HepG2 (cell line): ENCODE data around the gene NELFB. TPM values are rescaled to one million over a fixed set of nuclear protein-coding genes. Genes with fewer than 3 reads are reported as not detected.
A peak's percentile ranks its signal among the peaks of the same experiment; 100 is the strongest.

ENCODE experiments used
- ELF3 ChIP-seq: IDR thresholded peaks from 2 replicates; pipeline ENCODE4 v1.6.1; 2016; ENCODE audit warnings: missing genetic modification reagents, missing compliant biosample characterization
- FOXO1 ChIP-seq: sonication (generic); formaldehyde crosslinking; IDR thresholded peaks from 2 replicates; pipeline ENCODE4 v1.4.0; 2020; ENCODE audit warnings: missing genetic modification reagents
- SALL2 ChIP-seq: sonication (generic); formaldehyde crosslinking; IDR thresholded peaks from 2 replicates; pipeline ENCODE4 v1.8.1; 2023; ENCODE audit warnings: mild to moderate bottlenecking, missing genetic modification reagents, inconsistent platforms
- ZNF441 ChIP-seq: sonication (generic); formaldehyde crosslinking; IDR thresholded peaks from 2 replicates; pipeline ENCODE4 v1.7.0; 2021; ENCODE audit warnings: missing genetic modification reagents, borderline replicate concordance
- polyA plus RNA-seq, 8 experiments: library from polyadenylated mRNA; depleted of rRNA in 3 of 8; stranded (reverse) in 7 of 8; unstranded in 1 of 8; fragments of >200 nt; fragmentation: Illumina TruSeq in 4 of 8; extraction: Trizol in 4 of 8; gene quantifications; 2 replicates each; pipeline versions ENCODE4 v1.2.1 to v1.2.3, GENCODE V29; 2011 to 2016; ENCODE audit warnings: low read depth in 4 of 8, missing spikeins in 1 of 8, mixed read lengths in 1 of 8; ENCODE audit not compliant: insufficient read depth in 1 of 8
- total RNA-seq, 5 experiments: library from RNA; depleted of rRNA; stranded (reverse); fragments of >200 nt; fragmentation: Illumina TruSeq; extraction: Trizol; gene quantifications; 2 replicates each; pipeline ENCODE4 v1.2.3, GENCODE V29; 2016; ENCODE audit warnings: low read depth in 1 of 5
- TF ChIP-seq, protein P1 (sequence below), 2 experiments: sonication (generic) in 1 of 2; formaldehyde crosslinking in 1 of 2; IDR thresholded peaks; 2 replicates each; pipeline versions ENCODE4 v1.6.1 to v1.9.0; 2014 to 2022; ENCODE audit warnings: antibody characterized with exemption in 1 of 2, borderline replicate concordance in 1 of 2, inconsistent platforms in 1 of 2, low read depth in 1 of 2, missing genetic modification reagents in 1 of 2
- TF ChIP-seq, protein P2 (sequence below): sonication (generic); formaldehyde crosslinking; IDR thresholded peaks from 2 replicates; pipeline ENCODE4 v1.5.1; 2020; ENCODE audit warnings: missing genetic modification reagents, mild to moderate bottlenecking, borderline replicate concordance
- TF ChIP-seq, protein P3 (sequence below): sonication (generic); formaldehyde crosslinking; IDR thresholded peaks from 2 replicates; pipeline ENCODE4 v1.4.0; 2020; ENCODE audit warnings: missing genetic modification reagents, mild to moderate bottlenecking, borderline replicate concordance

The NELFB gene
- total and polyA plus RNA-seq, 2 of the 13 experiments (the other 11 are each of a cell fraction or from before 2014, with no cell fraction given), result 26.5 to 45.8 TPM

DNA sequence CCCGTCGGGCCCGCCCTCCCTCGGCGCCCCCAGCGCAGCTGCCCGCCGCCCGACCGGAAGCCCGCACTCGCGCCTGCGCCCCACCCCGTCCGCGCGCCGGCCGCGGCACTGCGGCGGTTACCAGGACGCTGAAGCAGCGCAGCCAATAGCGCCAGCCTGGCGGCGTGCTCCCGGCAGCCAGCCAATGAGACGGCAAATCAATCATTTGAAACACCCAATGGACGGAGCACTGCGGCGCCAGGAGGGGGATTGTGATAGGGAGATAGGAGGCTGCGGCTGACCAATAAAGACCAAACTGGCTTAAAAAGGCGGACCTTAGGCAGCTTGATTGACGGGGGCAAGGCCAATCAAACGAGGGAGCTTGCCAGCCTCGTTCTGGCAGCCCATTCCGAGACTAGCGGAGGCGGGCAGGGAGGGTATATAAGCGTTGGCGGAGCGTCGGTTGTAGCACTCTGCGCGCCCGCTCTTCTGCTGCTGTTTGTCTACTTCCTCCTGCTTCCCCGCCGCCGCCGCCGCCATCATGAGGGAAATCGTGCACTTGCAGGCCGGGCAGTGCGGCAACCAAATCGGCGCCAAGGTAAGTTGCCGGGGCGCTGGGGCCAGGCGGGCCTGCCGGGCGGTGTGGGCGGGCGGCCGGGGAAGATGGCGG is 14.2 kb upstream of the NELFB start, which contains the start of gene TUBB4B (continued):
- TF ChIP-seq, protein P1, sequence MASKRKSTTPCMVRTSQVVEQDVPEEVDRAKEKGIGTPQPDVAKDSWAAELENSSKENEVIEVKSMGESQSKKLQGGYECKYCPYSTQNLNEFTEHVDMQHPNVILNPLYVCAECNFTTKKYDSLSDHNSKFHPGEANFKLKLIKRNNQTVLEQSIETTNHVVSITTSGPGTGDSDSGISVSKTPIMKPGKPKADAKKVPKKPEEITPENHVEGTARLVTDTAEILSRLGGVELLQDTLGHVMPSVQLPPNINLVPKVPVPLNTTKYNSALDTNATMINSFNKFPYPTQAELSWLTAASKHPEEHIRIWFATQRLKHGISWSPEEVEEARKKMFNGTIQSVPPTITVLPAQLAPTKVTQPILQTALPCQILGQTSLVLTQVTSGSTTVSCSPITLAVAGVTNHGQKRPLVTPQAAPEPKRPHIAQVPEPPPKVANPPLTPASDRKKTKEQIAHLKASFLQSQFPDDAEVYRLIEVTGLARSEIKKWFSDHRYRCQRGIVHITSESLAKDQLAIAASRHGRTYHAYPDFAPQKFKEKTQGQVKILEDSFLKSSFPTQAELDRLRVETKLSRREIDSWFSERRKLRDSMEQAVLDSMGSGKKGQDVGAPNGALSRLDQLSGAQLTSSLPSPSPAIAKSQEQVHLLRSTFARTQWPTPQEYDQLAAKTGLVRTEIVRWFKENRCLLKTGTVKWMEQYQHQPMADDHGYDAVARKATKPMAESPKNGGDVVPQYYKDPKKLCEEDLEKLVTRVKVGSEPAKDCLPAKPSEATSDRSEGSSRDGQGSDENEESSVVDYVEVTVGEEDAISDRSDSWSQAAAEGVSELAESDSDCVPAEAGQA (IDR thresholded peaks at IDR 0.05; ENCODE audit: low read depth), result peak; percentile 48; the same call in 1 of the 2 replicates
- TF ChIP-seq, protein P1 (CRISPR knock-in tag; IDR thresholded peaks at IDR 0.05; ENCODE audit: borderline replicate concordance), result peak; percentile 50; the same call in 1 of the 2 replicates
- TF ChIP-seq FOXO1, result peak; percentile 78
- TF ChIP-seq ELF3 (CRISPR knock-in tag), result peak; percentile 60; the same call in 1 of the 2 replicates
- TF ChIP-seq, protein P2, sequence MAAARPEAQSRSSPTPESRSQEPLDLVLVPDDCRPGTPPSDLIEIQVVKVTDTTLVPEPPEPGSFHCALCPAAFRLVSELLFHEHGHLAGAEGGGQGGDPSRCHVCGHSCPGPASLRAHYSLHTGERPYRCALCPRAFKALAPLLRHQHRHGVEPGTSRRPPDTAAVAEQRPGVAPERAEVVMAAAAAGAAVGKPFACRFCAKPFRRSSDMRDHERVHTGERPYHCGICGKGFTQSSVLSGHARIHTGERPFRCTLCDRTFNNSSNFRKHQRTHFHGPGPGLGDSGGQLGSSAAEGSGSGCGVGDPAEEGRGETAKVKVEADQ (CRISPR knock-in tag), result no peak; the same call in 1 of the 2 replicates
- TF ChIP-seq SALL2 (CRISPR knock-in tag), result peak; percentile 59; the same call in 1 of the 2 replicates
- TF ChIP-seq, protein P3, sequence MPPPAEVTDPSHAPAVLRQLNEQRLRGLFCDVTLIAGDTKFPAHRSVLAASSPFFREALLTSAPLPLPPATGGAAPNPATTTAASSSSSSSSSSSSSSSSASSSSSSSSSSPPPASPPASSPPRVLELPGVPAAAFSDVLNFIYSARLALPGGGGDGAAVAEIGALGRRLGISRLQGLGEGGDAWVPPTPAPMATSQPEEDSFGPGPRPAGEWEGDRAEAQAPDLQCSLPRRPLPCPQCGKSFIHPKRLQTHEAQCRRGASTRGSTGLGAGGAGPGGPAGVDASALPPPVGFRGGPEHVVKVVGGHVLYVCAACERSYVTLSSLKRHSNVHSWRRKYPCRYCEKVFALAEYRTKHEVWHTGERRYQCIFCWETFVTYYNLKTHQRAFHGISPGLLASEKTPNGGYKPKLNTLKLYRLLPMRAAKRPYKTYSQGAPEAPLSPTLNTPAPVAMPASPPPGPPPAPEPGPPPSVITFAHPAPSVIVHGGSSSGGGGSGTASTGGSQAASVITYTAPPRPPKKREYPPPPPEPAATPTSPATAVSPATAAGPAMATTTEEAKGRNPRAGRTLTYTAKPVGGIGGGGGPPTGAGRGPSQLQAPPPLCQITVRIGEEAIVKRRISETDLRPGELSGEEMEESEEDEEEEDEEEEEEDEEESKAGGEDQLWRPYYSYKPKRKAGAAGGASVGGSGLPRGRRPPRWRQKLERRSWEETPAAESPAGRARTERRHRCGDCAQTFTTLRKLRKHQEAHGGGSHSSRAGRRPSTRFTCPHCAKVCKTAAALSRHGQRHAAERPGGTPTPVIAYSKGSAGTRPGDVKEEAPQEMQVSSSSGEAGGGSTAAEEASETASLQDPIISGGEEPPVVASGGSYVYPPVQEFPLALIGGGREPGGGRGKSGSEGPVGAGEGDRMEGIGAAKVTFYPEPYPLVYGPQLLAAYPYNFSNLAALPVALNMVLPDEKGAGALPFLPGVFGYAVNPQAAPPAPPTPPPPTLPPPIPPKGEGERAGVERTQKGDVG (CRISPR knock-in tag), result no peak
- TF ChIP-seq ZNF441 (CRISPR knock-in tag), result 0 out of 2 replicates have a peak, but pooled peaks have one; percentile 56
